ENCODE data around the gene C1QTNF9.
"Not testable (repeated sequence)": the region's sequence is repeated elsewhere in the genome, so short reads cannot be mapped to it uniquely, and the experiment has no call there.

The C1QTNF9 gene

GRCh38 chr13:24323036-24323738 is 13.8 kb downstream of the C1QTNF9 start:
- no peak for DNase-seq (ENCODE audit: low read depth)

GRCh38 chr13:24323739-24324075 is 14.3 kb downstream of the C1QTNF9 start:
- DNase-seq (ENCODE audit: low read depth) = no peak

- not testable (repeated sequence) for DNase-seq (ENCODE audit: low read depth)
Observed at GRCh38 chr13:24327598-24327997, 18.2 kb downstream of the C1QTNF9 start.

GRCh38 chr13:24328145-24328544 is 18.8 kb downstream of the C1QTNF9 start:
- DNase-seq (ENCODE audit: low read depth) = no peak

GRCh38 chr13:24338721-24339120 is 29.3 kb downstream of the C1QTNF9 start:
- DNase-seq (ENCODE audit: low read depth) = no peak

GRCh38 chr13:24339937-24340607 is 30.7 kb downstream of the C1QTNF9 start:
- DNase-seq (ENCODE audit: low read depth) = no peak

- no peak for DNase-seq (ENCODE audit: low read depth)
Observed at GRCh38 chr13:24340608-24340955, 31.2 kb downstream of the C1QTNF9 start.

- no peak for DNase-seq (ENCODE audit: low read depth)
Observed at GRCh38 chr13:24341439-24341838, 32.1 kb downstream of the C1QTNF9 start.

GRCh38 chr13:24348385-24348784 is 39.0 kb downstream of the C1QTNF9 start:
- no peak for DNase-seq (ENCODE audit: low read depth)

GRCh38 chr13:24348797-24349515 is 39.6 kb downstream of the C1QTNF9 start:
- no peak for DNase-seq (ENCODE audit: low read depth)

- DNase-seq (ENCODE audit: low read depth) = not testable (repeated sequence)
Observed at GRCh38 chr13:24349778-24350664, 40.6 kb downstream of the C1QTNF9 start.

GRCh38 chr13:24351423-24351822 is 42.0 kb downstream of the C1QTNF9 start:
- DNase-seq (ENCODE audit: low read depth) = no peak

GRCh38 chr13:24353736-24354135 is 44.4 kb downstream of the C1QTNF9 start:
- DNase-seq (ENCODE audit: low read depth) = no peak

- DNase-seq (ENCODE audit: low read depth) = no peak
Observed at GRCh38 chr13:24355103-24355502, 45.7 kb downstream of the C1QTNF9 start.

- DNase-seq (ENCODE audit: low read depth) = no peak
Observed at GRCh38 chr13:24356270-24356669, 46.9 kb downstream of the C1QTNF9 start.

- DNase-seq (ENCODE audit: low read depth) = no peak
Observed at GRCh38 chr13:24356837-24357236, 47.5 kb downstream of the C1QTNF9 start.

GRCh38 chr13:24357756-24358155 is 48.4 kb downstream of the C1QTNF9 start:
- no peak for DNase-seq (ENCODE audit: low read depth)

GRCh38 chr13:24358836-24359235 is 49.5 kb downstream of the C1QTNF9 start:
- DNase-seq (ENCODE audit: low read depth) = not testable (repeated sequence)

- DNase-seq (ENCODE audit: low read depth) = not testable (repeated sequence)
Observed at GRCh38 chr13:24359252-24359651, 49.9 kb downstream of the C1QTNF9 start.

GRCh38 chr13:24360106-24360505 is 50.7 kb downstream of the C1QTNF9 start:
- no peak for DNase-seq (ENCODE audit: low read depth)

- no peak for DNase-seq (ENCODE audit: low read depth)
Observed at GRCh38 chr13:24361113-24361512, 51.7 kb downstream of the C1QTNF9 start.

- DNase-seq (ENCODE audit: low read depth) = no peak
Observed at GRCh38 chr13:24361852-24362366, 52.5 kb downstream of the C1QTNF9 start.
